Measurements from ENCODE around the gene ALK. TPM values are rescaled to one million over a fixed set of nuclear protein-coding genes. Genes with fewer than 3 reads are reported as not detected.

The ALK gene
- total RNA-seq, 1 donor from 2014 or later = 9.6 TPM

DNA sequence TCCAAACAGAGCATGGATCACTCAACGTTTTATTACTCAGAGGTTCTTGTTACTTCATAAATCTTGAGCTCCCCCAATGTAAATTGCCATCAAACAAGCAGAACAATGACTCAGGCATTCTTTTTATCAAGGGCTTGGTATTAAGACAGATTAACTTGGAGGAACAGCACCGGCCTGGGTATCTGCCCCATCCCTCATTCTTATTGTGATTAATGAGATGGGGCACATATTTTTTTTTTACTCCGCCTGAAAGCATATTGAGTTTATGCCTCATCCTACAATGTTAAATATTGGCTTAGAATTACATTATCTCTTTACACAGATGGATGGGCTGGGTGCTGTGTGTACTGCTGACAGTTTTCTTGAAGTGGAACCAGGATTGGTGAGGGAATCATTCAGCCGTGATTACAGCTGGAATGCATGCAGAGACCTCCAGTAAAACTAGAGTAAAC, 418.9 kb downstream of the ALK start:
- peaks cover 7% of the 10 kb centered on the region for H3K9me3 Mint-ChIP-seq (ENCODE audit: unreplicated experiment)
- H3K36me3 Mint-ChIP-seq (ENCODE audit: unreplicated experiment) = peaks cover 5% of the 10 kb centered on the region
- no peaks in the 10 kb centered on the region for H3K27me3 Mint-ChIP-seq (ENCODE audit: unreplicated experiment)
- H3K4me3 Mint-ChIP-seq (ENCODE audit: unreplicated experiment) = no peak overlapping the region
- H3K4me1 Mint-ChIP-seq (ENCODE audit: low read depth, unreplicated experiment) = no peaks in the 10 kb centered on the region
- TF ChIP-seq, protein P1, sequence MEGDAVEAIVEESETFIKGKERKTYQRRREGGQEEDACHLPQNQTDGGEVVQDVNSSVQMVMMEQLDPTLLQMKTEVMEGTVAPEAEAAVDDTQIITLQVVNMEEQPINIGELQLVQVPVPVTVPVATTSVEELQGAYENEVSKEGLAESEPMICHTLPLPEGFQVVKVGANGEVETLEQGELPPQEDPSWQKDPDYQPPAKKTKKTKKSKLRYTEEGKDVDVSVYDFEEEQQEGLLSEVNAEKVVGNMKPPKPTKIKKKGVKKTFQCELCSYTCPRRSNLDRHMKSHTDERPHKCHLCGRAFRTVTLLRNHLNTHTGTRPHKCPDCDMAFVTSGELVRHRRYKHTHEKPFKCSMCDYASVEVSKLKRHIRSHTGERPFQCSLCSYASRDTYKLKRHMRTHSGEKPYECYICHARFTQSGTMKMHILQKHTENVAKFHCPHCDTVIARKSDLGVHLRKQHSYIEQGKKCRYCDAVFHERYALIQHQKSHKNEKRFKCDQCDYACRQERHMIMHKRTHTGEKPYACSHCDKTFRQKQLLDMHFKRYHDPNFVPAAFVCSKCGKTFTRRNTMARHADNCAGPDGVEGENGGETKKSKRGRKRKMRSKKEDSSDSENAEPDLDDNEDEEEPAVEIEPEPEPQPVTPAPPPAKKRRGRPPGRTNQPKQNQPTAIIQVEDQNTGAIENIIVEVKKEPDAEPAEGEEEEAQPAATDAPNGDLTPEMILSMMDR (IDR thresholded peaks at IDR 0.05; ENCODE audit: partially characterized antibody, unreplicated experiment) = no peak
- H3K27ac Mint-ChIP-seq (ENCODE audit: unreplicated experiment) = no peak overlapping the region
- DNase-seq = no peak

DNA sequence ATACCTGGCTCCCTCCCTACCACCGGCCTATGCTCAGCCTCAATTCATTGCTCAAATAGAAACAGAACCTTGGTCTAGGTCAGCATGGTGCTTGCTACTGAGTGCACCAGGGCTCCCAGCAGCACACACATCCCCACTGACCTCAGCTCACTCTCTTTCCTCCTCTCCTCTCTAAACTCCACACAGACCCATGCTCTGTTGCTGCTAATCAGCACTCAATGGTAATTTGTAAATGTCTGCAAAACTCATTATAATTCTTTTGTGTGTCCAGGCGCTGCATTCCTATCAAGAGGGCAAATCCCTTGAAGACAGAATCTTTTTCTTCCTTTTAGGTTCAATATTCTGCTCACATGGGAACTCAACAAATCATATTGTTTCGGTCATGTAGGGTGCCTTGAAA, 424.0 kb downstream of the ALK start:
- Mint-ChIP-seq H3K27ac (ENCODE audit: unreplicated experiment) (no peak overlapping the region), H3K4me3 (ENCODE audit: unreplicated experiment) (no peak overlapping the region), H3K27me3 (ENCODE audit: unreplicated experiment) (peaks cover 2% of the 10 kb centered on the region), H3K9me3 (ENCODE audit: unreplicated experiment) (peaks cover 1% of the 10 kb centered on the region), H3K36me3 (ENCODE audit: unreplicated experiment) (no peaks in the 10 kb centered on the region), H3K4me1 (ENCODE audit: low read depth, unreplicated experiment) (no peaks in the 10 kb centered on the region)
- TF ChIP-seq, protein P1 (IDR thresholded peaks at IDR 0.05; ENCODE audit: partially characterized antibody, unreplicated experiment) = no peak
- no peak for DNase-seq

DNA sequence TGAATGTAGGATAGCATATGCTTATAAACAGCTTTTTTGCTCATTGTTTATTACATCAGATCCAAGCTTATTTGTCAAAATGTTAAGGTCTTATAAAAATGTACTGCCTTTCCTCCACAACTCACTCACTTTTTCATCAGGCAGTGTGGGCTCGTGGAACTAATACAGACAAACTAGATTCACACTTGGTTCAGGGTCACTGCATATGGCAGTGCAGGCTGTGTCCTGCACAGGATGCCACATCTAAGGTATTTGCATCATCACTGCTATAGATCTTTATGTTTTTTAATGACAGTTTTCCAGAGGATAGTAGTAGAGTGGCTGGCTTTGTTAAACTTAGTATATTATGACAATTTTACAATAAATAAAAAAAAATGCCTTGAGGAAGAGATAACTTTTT, 425.2 kb downstream of the ALK start:
- TF ChIP-seq, protein P1 (IDR thresholded peaks at IDR 0.05; ENCODE audit: partially characterized antibody, unreplicated experiment) = no peak
- Mint-ChIP-seq H3K36me3 (ENCODE audit: unreplicated experiment) (no peaks in the 10 kb centered on the region), H3K27ac (ENCODE audit: unreplicated experiment) (no peak overlapping the region), H3K4me3 (ENCODE audit: unreplicated experiment) (no peak overlapping the region), H3K9me3 (ENCODE audit: unreplicated experiment) (peaks cover 1% of the 10 kb centered on the region), H3K27me3 (ENCODE audit: unreplicated experiment) (peaks cover 2% of the 10 kb centered on the region), H3K4me1 (ENCODE audit: low read depth, unreplicated experiment) (no peaks in the 10 kb centered on the region)
- DNase-seq = no peak

DNA sequence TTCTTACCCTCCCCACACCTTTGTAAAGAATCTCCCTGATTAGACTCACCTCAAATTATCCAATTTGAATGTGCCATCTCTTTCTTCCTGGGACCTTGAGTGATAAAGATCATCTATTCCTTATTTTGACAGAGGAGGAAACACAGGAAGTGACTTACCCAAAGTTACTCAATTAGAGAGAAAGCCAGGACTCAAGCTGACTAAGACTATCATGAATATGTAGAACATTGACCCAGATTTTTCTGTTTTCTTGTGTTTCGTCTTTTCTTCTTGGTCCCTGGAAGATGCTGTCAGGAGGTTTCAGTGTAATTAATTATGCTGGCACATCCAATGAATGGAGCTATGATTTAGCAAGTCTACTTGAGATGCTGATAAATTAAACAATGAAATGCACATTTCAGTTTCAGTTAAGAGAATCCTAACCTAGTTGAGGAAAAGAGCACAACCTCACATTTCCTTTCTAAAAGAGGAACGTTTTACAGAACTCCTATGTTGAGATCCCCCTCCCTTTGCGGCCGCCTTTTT, 425.8 kb downstream of the ALK start:
- Mint-ChIP-seq H3K27ac (ENCODE audit: unreplicated experiment) (no peak overlapping the region), H3K4me1 (ENCODE audit: low read depth, unreplicated experiment) (no peaks in the 10 kb centered on the region), H3K36me3 (ENCODE audit: unreplicated experiment) (no peaks in the 10 kb centered on the region), H3K27me3 (ENCODE audit: unreplicated experiment) (peaks cover 2% of the 10 kb centered on the region), H3K9me3 (ENCODE audit: unreplicated experiment) (peaks cover 1% of the 10 kb centered on the region), H3K4me3 (ENCODE audit: unreplicated experiment) (no peak overlapping the region)
- no peak for DNase-seq
- TF ChIP-seq, protein P1 (IDR thresholded peaks at IDR 0.05; ENCODE audit: partially characterized antibody, unreplicated experiment) = no peak

DNA sequence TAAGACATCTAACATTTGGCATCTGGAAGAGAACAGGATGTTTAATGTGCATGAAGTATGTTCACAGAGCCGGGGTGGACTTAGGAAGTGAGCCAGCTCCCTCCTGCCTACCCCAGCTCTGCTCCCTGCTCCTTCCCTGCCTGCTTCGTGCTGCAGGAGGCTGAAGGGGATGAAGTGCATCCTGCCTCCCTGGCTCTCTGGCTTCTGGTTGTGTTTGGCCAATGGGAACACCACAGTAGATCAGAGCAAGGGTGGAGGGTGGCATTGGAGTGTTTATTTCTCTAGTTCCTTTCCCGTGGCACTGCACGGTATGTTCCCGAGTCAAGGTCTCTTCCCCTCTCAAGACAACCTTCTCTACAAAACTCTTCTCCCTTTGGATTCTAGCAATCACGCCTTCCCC, 426.3 kb downstream of the ALK start:
- Mint-ChIP-seq H3K36me3 (ENCODE audit: unreplicated experiment) (no peaks in the 10 kb centered on the region), H3K9me3 (ENCODE audit: unreplicated experiment) (peaks cover 1% of the 10 kb centered on the region), H3K4me1 (ENCODE audit: low read depth, unreplicated experiment) (peaks cover 2% of the 10 kb centered on the region)

More for the DNA sequence above, 426.3 kb downstream of the ALK start:
- TF ChIP-seq, protein P1 (IDR thresholded peaks at IDR 0.05; ENCODE audit: partially characterized antibody, unreplicated experiment) = no peak
- peaks cover 2% of the 10 kb centered on the region for H3K27me3 Mint-ChIP-seq (ENCODE audit: unreplicated experiment)
- no peak for DNase-seq
- no peak overlapping the region for H3K4me3 Mint-ChIP-seq (ENCODE audit: unreplicated experiment)
- H3K27ac Mint-ChIP-seq (ENCODE audit: unreplicated experiment) = no peak overlapping the region

All from glutamatergic neuron (in vitro differentiated cells).